Retinal pigment epithelial cell (primary cell): ENCODE data around the gene IDS.

ENCODE experiments used
- DNase-seq: peaks from one replicate; pipeline ENCODE4 v3.0.0-alpha.2; 2010; ENCODE audit warnings: low read depth
- H3K4me3 ChIP-seq: 2 replicates; pipeline ENCODE4 v1.5.1; 2011; ENCODE audit warnings: mild to moderate bottlenecking, low read length, control low read depth, moderate library complexity
- TF ChIP-seq, protein P1 (sequence below): conservative IDR thresholded peaks from 2 replicates; pipeline ENCODE4 v1.5.1; 2011; ENCODE audit warnings: low read depth, low read length, control low read depth, inconsistent platforms

Gene IDS

DNA sequence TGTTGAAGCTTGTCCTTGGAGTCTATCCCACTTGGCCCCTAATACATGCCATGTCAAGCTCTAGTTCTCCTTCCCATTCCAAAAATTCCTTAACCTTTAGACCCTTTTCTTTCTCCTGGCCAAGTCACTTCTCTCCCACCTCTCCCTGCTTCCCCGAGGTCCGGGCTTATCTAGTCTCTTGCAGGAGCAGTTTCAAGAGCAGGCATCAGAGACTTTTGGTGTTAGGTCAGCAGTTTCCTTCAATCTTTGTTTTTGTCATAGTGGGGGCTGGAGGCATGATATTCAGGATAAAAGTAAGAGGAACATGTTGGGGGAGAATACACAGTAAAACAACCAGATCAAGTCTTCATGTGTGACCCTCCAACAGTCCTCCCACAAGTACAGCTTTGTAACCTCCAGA lies 11.5 kb upstream of the IDS start:
- TF ChIP-seq, protein P1, sequence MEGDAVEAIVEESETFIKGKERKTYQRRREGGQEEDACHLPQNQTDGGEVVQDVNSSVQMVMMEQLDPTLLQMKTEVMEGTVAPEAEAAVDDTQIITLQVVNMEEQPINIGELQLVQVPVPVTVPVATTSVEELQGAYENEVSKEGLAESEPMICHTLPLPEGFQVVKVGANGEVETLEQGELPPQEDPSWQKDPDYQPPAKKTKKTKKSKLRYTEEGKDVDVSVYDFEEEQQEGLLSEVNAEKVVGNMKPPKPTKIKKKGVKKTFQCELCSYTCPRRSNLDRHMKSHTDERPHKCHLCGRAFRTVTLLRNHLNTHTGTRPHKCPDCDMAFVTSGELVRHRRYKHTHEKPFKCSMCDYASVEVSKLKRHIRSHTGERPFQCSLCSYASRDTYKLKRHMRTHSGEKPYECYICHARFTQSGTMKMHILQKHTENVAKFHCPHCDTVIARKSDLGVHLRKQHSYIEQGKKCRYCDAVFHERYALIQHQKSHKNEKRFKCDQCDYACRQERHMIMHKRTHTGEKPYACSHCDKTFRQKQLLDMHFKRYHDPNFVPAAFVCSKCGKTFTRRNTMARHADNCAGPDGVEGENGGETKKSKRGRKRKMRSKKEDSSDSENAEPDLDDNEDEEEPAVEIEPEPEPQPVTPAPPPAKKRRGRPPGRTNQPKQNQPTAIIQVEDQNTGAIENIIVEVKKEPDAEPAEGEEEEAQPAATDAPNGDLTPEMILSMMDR = no peak
- DNase-seq = no peak
- H3K4me3 ChIP-seq = no peak overlapping the region

GRCh38 chrX:149515954-149516602 lies 11.0 kb upstream of the IDS start:
- TF ChIP-seq, protein P1 = no peak
- no peak overlapping the region for H3K4me3 ChIP-seq
- no peak for DNase-seq

GRCh38 chrX:149513825-149514428 lies 8.8 kb upstream of the IDS start:
- TF ChIP-seq, protein P1 = no peak
- DNase-seq = no peak
- H3K4me3 ChIP-seq = no peak overlapping the region

GRCh38 chrX:149512225-149512885 lies 7.2 kb upstream of the IDS start:
- DNase-seq = no peak
- H3K4me3 ChIP-seq = no peak overlapping the region
- TF ChIP-seq, protein P1 = peak; percentile 67

DNA sequence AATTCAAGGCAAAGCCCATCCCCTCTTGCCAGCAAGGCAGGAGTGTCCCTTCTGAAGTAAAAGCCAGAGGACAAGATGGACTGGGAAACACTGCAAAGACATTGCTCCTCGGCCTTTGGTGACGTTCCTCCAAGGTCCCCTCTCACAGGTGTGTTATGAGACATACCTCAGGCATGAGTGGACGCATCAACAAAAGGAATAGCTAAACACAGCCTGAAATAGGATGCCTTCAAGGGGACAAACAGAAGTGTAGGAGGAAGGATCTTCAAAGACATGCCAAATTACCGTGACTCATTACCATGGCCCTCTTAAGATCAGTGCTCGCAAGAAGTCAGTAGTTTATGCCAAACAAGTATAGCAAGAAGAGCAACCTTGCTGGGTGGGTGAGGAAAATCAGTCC lies 6.0 kb upstream of the IDS start:
- H3K4me3 ChIP-seq = no peak overlapping the region
- DNase-seq = no peak
- TF ChIP-seq, protein P1 = no peak

DNA sequence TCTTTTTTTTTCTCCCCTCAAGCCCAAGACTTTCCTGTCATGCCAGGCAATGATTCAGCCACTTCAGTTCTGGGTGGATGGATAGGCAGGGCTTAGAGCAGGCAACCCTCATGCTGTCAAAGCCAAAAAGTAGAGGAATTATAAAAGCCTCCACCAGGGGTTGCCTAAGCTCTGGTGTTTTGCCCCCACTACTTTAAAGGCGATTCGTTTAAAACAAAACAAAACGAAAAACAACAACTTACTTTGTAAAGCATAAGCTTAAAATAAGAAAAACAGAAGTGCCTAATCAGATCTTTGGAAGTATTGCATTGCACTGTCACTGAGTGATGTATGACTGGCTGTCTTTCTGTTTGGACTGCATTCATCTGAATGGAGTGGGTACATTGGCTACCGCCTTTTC lies 5.3 kb upstream of the IDS start:
- no peak for DNase-seq
- no peak overlapping the region for H3K4me3 ChIP-seq
- TF ChIP-seq, protein P1 = peak; percentile 24

DNA sequence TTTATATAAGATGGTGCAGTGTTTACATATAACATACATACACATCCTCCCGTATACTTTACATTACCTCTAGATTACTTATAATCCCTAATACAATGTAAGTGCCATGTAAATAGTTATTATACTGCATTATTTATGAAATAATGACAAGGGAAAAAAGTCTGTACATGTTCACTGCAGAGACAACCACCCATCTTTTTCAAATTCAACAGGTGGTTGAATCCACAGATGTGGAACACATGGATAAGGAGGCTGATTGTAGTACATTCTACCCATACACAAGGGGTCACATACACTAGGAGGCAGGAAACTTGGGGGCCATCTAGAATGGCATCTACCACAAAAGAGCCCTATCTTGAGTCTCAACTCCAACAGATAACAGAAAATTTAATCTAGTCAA lies 3.4 kb upstream of the IDS start:
- no peak overlapping the region for H3K4me3 ChIP-seq
- TF ChIP-seq, protein P1 = no peak
- no peak for DNase-seq
